GM12892 (cell line): ENCODE results near the gene RTKN.

ENCODE experiments used
- DNase-seq: peaks from one replicate; pipeline ENCODE4 v3.0.0; 2011; ENCODE audit not compliant: insufficient read length
- FAIRE-seq: peaks from 2 replicates; lab custom pipeline; 2011; peaks lifted over from hg19 to GRCh38; lab: Jason Lieb, UNC
- POLR2A ChIP-seq: IDR thresholded peaks from 2 replicates; pipeline ENCODE4 v1.6.1; 2011; ENCODE audit warnings: low read depth, low read length, control low read depth
- POLR2AphosphoS5 ChIP-seq: IDR thresholded peaks from 2 replicates; pipeline ENCODE4 v1.6.1; 2011; ENCODE audit warnings: low read depth, low read length, control low read depth
- TAF1 ChIP-seq: IDR thresholded peaks from 2 replicates; pipeline ENCODE4 v1.6.1; 2011; ENCODE audit warnings: low read depth, mild to moderate bottlenecking, control low read depth, low read length, borderline replicate concordance

Gene RTKN

DNA sequence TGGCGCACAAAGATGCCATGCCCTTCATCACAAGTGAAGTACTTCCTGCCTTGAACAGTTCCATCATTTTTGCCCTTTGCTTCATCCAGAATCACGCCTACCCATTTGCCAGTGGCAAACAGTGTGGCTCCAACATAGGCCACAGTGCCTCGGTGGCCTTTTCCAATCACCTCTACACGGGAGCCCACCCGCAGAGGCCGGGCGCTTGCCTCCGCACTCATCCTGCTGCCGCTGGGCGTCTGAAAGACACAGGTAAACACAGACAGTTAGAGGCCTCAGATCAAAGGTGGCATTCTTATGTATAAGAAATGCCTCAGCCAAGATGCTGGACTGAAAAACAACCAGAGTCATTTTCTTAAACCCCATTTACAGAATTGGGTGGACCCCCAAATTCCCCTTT is 63.7 kb downstream of the RTKN start:
- FAIRE-seq (no peak), DNase-seq (no peak)
- TF ChIP-seq POLR2AphosphoS5 (no peak), TAF1 (no peak), POLR2A (no peak)

- FAIRE-seq (no peak), DNase-seq (no peak)
- TF ChIP-seq POLR2A (no peak), POLR2AphosphoS5 (no peak), TAF1 (no peak)
These were observed 65.9 kb downstream of the RTKN start for GRCh38 chr2:74375838-74376237.
